NCI-H2107 treated with DMSO at 0.1 percent for 48 hours (cell line): ENCODE measurements around the gene SPAG9.
A peak's percentile ranks its signal among the peaks of the same experiment; 100 is the strongest.

ENCODE experiments used
- DNase-seq: peaks from one replicate; lab custom pipeline; 2025; ENCODE audit not compliant: unreplicated experiment; lab: John Stamatoyannopoulos, UW

SPAG9 gene, protein sequence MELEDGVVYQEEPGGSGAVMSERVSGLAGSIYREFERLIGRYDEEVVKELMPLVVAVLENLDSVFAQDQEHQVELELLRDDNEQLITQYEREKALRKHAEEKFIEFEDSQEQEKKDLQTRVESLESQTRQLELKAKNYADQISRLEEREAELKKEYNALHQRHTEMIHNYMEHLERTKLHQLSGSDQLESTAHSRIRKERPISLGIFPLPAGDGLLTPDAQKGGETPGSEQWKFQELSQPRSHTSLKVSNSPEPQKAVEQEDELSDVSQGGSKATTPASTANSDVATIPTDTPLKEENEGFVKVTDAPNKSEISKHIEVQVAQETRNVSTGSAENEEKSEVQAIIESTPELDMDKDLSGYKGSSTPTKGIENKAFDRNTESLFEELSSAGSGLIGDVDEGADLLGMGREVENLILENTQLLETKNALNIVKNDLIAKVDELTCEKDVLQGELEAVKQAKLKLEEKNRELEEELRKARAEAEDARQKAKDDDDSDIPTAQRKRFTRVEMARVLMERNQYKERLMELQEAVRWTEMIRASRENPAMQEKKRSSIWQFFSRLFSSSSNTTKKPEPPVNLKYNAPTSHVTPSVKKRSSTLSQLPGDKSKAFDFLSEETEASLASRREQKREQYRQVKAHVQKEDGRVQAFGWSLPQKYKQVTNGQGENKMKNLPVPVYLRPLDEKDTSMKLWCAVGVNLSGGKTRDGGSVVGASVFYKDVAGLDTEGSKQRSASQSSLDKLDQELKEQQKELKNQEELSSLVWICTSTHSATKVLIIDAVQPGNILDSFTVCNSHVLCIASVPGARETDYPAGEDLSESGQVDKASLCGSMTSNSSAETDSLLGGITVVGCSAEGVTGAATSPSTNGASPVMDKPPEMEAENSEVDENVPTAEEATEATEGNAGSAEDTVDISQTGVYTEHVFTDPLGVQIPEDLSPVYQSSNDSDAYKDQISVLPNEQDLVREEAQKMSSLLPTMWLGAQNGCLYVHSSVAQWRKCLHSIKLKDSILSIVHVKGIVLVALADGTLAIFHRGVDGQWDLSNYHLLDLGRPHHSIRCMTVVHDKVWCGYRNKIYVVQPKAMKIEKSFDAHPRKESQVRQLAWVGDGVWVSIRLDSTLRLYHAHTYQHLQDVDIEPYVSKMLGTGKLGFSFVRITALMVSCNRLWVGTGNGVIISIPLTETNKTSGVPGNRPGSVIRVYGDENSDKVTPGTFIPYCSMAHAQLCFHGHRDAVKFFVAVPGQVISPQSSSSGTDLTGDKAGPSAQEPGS (N-terminal part only)

DNA sequence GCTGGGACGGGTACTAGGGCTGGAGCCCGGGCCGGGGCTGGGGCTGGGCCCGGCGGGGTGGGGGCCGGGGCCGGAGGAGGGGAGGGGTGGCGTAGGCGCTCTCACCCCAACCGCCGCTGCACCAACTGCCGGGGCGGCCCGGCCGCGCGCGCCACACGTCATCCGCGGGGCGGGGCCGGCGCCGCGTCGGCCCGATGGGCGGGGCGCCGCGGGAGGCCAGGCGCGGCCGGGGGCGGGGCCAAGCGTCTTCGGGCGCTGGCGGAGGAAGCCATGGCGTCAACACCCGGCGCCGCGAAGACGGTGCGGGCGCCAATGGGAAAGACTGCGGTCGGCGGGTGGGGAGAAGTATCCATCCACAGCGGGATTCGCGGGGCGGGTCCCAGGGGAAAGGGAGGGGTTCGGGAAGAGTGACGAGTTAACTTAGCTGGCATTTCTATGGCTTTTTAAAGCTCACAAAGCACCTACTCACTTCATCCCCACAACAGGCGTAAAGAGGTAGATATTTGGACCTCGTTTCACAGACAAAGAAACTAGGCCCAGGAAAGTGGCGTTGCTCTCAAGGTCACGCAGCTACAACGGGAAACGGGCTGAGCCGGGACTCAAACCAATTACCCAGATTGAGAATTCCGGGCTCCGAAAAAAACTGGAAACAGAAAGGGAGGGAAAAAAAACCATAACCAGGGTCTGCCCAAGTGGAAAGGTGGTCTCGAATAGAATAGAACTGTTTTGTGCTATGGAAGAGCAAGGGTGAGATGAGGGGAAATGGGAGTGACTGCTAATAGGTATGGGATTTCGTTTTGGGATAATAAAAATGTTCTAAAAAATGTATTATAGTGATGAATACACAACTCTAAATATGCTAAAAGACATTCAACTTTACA lies at the start of gene SPAG9:
Gene SPAG9 (minus strand): TSS at position 130 of the 881 bp plus-strand sequence. CDS start 212 bp downstream, outside the sequence.
- peak; percentile 81 for DNase-seq

DNA sequence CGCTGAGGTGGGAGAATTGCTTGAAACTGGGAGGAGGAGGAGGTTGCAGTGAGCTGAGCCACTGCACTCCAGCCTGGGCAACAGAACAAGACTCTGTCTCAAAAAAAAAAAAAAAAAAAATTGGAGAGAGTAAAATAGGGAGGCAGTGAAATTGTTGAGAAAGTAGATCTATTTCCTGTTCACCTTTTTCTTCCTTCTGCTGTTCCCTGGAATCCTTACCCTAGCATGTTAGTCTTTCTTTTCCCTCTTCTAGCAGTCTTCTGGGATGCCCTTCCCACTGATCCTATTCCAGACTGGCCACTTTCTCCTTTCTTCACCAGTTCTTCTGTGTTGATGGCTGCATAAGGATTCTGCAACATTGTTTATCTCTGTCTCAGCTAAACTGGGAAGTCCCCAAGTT lies 48.7 kb upstream of the SPAG9 start:
- DNase-seq: no peak

DNA sequence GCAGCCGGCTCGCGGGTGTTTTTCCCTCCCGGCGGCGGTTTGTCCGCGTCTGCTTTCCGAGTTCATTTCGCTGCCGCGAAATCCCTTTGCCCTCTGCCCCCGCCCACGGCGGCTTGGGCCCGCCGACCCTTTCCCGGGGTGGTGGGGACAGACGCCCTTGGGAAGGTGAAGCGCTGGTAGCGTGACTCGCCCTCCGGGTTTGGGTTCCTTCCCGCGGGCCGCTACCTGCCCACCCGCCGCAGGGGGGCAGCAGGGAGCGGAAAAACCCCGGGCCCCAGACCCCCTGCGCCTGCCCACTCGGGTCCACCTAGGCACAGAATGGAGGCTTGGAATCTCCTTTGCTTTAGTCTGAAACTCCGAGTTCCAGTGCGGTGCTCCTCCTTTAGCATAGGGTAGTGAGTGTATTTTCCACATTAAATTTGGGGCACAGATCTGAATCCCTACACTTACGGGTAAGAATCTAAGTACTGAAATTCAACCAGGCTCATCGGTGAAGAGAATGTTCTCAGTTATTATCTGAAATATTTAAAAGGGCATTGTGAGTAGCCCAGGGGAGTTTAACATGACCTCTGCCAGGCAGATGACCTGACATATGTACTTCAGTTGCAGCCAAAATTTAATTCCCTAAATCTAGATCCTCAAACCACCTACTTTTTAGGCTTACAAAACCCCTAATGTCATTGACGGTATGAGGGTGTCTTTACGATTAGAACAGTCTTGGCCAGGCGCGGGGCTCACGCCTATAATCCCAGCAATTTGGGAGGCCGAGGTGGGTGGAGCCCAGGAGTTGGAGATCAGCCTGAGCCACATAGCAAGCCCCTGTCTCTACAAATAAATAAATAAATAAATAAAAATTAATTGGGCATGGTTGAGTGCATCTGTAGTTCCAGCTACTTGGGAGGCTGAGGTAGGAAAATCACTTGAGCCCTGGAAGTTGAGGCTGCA lies 46.6 kb upstream of the SPAG9 start:
- DNase-seq: no peak

DNA sequence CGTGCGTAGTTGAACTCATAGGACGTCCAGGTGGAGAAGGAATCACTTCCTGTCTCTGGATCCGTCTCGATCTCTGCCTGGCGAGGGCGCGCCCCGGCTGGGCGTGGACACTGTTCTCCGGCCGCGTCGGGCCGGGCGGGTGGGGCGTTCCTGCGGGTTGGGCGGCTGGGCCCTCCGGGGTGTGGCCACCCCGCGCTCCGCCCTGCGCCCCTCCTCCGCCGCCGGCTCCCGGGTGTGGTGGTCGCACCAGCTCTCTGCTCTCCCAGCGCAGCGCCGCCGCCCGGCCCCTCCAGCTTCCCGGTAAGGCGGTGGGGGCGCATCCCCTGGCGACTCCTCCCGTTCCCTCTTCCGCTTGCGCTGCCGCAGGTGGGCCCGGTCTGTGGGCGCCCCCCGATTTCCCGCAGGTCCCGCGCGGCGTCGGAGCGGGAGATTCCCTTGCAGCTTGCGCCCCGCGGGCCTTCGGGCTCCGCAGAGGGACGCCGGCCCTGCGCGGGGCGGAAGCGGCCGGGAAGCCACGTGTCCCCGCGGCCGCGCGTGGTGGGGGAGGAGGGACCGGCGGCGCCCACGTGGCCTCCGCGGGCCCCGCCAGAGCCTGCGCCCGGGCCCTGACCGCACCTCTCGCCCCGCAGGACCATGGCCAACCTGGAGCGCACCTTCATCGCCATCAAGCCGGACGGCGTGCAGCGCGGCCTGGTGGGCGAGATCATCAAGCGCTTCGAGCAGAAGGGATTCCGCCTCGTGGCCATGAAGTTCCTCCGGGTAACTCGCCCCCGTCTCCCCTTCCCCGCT lies 45.7 kb upstream of the SPAG9 start, which contains the start of gene NME2:
Gene NME2 (plus strand): TSS at position 214 of the 789 bp plus-strand sequence. CDS start 420 bp downstream, at position 634.
- DNase-seq: peak; percentile 26

DNA sequence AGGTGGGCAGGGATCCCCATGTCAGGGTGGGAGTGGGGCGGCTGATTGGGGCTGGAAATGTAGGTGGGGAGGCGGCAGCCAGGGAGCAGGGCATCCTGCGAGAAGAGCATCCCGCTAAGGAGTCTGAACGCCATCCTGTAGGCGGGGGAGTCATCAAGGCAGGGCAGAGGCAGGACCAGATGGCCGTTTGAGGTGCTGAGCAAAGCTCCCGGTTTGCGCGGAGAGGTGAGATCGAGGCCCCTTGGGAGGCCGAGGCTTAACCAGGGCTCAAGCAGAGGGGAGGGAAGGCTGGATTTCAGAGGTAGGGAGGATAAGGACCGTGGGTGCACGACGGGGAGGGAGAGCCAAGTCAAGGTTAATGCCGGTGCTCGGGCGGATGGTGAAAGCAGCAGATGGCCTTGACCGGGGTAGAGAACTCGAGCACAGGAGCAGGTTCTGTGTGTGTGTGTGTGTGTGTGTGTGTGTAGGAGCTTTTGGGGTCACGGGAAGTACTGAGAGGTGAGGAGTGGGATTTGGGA lies 45.1 kb upstream of the SPAG9 start:
- no peak for DNase-seq

GRCh38 chr17:51164911-51165679 lies 44.4 kb upstream of the SPAG9 start:
- DNase-seq: no peak

GRCh38 chr17:51161541-51161940 lies 40.9 kb upstream of the SPAG9 start:
- no peak for DNase-seq

DNA sequence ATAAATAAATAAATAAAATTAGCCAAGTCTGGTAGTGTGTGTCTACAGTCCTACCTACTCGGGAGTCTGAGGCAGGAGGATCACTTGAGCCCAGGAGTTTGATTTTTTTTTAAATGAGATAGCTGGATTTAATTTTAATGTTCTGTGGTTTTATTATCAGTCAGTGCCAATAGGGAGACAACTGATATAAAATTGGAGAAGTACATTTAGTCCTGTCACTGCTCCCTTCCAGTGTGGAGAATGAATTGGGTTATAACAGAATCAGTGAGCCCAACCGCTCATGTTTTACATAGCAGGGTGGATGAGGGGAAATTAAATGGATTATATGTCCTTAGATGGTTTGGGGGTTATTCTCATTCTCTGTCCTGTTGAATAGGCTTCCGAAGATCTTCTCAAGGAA lies 38.9 kb upstream of the SPAG9 start:
- DNase-seq: no peak

GRCh38 chr17:51155416-51155815 lies 34.7 kb upstream of the SPAG9 start:
- no peak for DNase-seq

- DNase-seq: no peak
These were observed 33.5 kb upstream of the SPAG9 start for GRCh38 chr17:51154176-51154575.

GRCh38 chr17:51153210-51154072 lies 32.8 kb upstream of the SPAG9 start, which contains the start of gene NME1:
Gene NME1, plus strand, starts transcription at chr17:51153559. Its CDS starts 2,096 bp downstream, at chr17:51155655.
- DNase-seq: peak; percentile 98

GRCh38 chr17:51152766-51153209 lies 32.1 kb upstream of the SPAG9 start:
- DNase-seq: no peak

DNA sequence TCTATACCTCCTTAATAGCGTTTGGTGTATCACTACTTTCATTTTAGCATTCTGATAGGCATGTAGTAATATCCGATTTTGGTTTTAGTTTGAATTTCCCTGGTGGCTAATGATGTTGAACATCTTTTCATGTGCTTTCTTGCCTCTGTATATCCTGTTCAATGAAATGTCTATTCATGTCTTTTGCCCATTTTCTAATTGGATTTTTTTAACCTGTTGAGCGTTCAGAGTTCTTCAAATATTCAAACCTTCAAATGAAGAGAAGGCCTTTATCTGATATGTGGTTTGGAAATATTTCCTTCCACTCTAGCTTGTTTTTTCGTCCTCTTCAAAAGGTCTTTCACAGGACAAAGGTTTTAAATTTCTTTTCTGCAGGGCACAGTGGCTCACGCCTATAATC lies 30.3 kb upstream of the SPAG9 start:
- no peak for DNase-seq

- no peak for DNase-seq
These were observed 28.5 kb upstream of the SPAG9 start for GRCh38 chr17:51149163-51149562.

DNA sequence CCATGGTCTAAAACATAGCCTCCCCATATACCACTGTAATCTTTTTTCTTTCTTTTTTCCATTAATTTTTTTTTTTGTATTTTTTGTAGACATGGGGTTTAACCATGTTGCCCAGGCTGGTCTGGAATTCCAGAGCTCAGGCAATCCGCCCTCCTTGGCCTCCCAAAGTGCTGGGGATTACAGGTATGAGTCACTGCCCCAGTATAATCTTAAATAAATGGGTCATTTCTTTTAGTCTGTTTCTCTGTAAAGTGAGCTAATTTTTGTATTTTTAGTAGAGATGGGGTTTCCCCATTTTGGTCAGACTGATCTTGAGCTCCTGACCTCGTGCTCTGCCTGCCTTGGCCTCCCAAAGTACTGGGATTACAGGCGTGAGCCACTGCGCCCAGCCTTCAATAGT lies 27.0 kb upstream of the SPAG9 start:
- no peak for DNase-seq
